GM23338 (cell line): ENCODE data around the gene TPBG.
"Not testable (repeated sequence)": the region's sequence is repeated elsewhere in the genome, so short reads cannot be mapped to it uniquely, and the experiment has no call there.

Source experiments
- CTCF ChIP-seq, 2 experiments: fragments of 200-600 bp in 1 of 2; sonication (generic) in 1 of 2; conservative IDR thresholded peaks; 2 replicates each; pipeline versions ENCODE4 v1.5.1 to v1.6.1; 2016 to 2017; ENCODE audit warnings: antibody characterized with exemption in 2 of 2, low read depth in 2 of 2, mild to moderate bottlenecking in 2 of 2, moderate library complexity in 1 of 2
- EZH2 ChIP-seq: fragments of 200-600 bp; sonication (generic); IDR thresholded peaks from one replicate; pipeline ENCODE4 v1.8.0; 2017; ENCODE audit warnings: antibody characterized with exemption, mild to moderate bottlenecking, low read depth; ENCODE audit not compliant: unreplicated experiment

- not testable (repeated sequence) for TF ChIP-seq EZH2; CTCF (conservative IDR thresholded peaks at IDR 0.05; ENCODE audit: low read depth in 2 of 2)
These were observed 31.2 kb downstream of the TPBG start for GRCh38 chr6:82394770-82395169.
